ENCODE measurements around the gene MPIG6B. TPM values are rescaled to one million over a fixed set of nuclear protein-coding genes. Genes with fewer than 3 reads are reported as not detected.

Gene MPIG6B
- total RNA-seq, 1 donor from 2014 or later = not detected

DNA sequence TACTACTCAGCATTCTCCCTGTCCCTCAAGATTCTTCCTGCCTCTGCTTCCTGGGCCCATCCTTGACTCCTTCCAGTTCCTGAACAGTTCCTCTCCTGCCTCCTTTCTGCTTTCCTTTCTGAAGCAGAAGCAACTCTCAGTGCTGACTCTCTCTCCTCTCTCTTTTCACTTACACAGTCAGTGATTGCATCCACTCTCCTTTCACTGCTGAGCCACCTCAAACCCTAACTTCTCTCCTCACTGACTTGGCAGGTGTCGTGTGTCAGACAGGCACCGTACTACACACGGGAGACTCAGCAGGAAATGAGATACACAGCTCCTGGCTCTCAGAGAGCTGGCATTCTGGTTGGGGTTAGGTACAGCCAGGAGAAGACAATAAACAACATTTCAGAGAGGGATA, 25.6 kb upstream of the MPIG6B start:
- H3K4me3 Mint-ChIP-seq (ENCODE audit: unreplicated experiment) = peak overlapping the region; percentile 34
- FAIRE-seq = no peak
- peak overlapping the region; percentile 34 for H3K9ac ChIP-seq (ENCODE audit: low read length)
- H3K79me2 ChIP-seq (ENCODE audit: insufficient read depth, low read length) = peaks cover 34% of the 10 kb centered on the region
- no peaks in the 10 kb centered on the region for H3K9me3 ChIP-seq (ENCODE audit: insufficient read depth, low read depth, low read length)
- no peaks in the 10 kb centered on the region for H3K27me3 ChIP-seq (ENCODE audit: insufficient read depth, low read length)
- peaks cover 15% of the 10 kb centered on the region for H3K4me1 Mint-ChIP-seq (ENCODE audit: low read depth, unreplicated experiment)
- H4K20me1 ChIP-seq (ENCODE audit: insufficient read depth, low read length) = peaks cover 37% of the 10 kb centered on the region
- H3K4me1 ChIP-seq (ENCODE audit: insufficient read depth, low read length) = peaks cover 12% of the 10 kb centered on the region
- no peak for DNase-seq (ENCODE audit: low read depth)
- no peak overlapping the region for H3K4me3 ChIP-seq (ENCODE audit: insufficient read depth, low read depth, low read length)
- peaks cover 6% of the 10 kb centered on the region for H3K36me3 Mint-ChIP-seq (ENCODE audit: low read depth, unreplicated experiment)
- no peak overlapping the region for H3K27ac Mint-ChIP-seq (ENCODE audit: unreplicated experiment)
- H3K27ac ChIP-seq (ENCODE audit: low read depth, low read length) = no peak overlapping the region
- H3K9me3 Mint-ChIP-seq (ENCODE audit: unreplicated experiment) = no peaks in the 10 kb centered on the region
- H3K36me3 ChIP-seq (ENCODE audit: insufficient read depth, low read length) = peaks cover 15% of the 10 kb centered on the region
- no peaks in the 10 kb centered on the region for H3K27me3 Mint-ChIP-seq (ENCODE audit: low read depth, unreplicated experiment)
- H2AFZ ChIP-seq (ENCODE audit: low read depth, low read length) = no peak overlapping the region
- no peak for TF ChIP-seq EZH2 (IDR thresholded peaks at IDR 0.05; ENCODE audit: insufficient read depth, low read length)
- TF ChIP-seq, protein P1, sequence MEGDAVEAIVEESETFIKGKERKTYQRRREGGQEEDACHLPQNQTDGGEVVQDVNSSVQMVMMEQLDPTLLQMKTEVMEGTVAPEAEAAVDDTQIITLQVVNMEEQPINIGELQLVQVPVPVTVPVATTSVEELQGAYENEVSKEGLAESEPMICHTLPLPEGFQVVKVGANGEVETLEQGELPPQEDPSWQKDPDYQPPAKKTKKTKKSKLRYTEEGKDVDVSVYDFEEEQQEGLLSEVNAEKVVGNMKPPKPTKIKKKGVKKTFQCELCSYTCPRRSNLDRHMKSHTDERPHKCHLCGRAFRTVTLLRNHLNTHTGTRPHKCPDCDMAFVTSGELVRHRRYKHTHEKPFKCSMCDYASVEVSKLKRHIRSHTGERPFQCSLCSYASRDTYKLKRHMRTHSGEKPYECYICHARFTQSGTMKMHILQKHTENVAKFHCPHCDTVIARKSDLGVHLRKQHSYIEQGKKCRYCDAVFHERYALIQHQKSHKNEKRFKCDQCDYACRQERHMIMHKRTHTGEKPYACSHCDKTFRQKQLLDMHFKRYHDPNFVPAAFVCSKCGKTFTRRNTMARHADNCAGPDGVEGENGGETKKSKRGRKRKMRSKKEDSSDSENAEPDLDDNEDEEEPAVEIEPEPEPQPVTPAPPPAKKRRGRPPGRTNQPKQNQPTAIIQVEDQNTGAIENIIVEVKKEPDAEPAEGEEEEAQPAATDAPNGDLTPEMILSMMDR (IDR thresholded peaks at IDR 0.05; ENCODE audit: insufficient read depth, low read depth, low read length) = no peak
- no peak overlapping the region for H3K4me2 ChIP-seq (ENCODE audit: low read length)

DNA sequence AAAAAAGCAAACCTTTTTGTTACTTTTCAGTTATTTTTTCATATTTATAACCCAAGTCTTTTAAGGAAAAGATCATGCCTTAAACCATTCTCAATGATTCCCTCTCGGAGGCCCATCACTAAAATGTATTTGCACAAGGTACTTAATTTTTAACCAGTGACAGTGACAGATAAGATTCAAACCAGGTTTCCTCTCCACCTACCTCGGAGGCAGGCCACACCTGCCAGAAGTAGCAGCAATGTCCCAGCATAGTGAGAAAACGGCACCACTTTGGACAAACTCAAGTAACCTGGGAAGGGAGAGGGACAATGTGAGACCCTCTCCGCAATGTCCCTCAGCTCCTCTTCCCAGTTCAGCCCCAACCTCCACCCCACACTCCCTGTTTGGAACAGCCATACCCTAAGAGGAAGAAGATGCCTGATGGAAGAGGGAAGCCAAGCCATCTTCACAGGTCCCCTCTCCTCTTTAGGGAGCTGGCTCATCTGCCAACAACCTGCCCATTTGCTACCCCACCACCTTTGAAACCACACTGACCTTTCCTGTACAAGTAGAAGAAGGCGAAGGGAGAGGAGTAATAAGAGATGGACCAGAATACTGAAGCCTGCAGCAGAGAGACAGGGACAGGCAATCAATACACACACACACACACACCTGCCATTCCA, 22.3 kb upstream of the MPIG6B start:
- DNase-seq (ENCODE audit: low read depth) = no peak

More for the DNA sequence above, 22.3 kb upstream of the MPIG6B start:
- Mint-ChIP-seq H3K27me3 (ENCODE audit: low read depth, unreplicated experiment) (no peaks in the 10 kb centered on the region), H3K36me3 (ENCODE audit: low read depth, unreplicated experiment) (peaks cover 4% of the 10 kb centered on the region), H3K27ac (ENCODE audit: unreplicated experiment) (peak overlapping the region; percentile 41), H3K9me3 (ENCODE audit: unreplicated experiment) (no peaks in the 10 kb centered on the region), H3K4me3 (ENCODE audit: unreplicated experiment) (peak overlapping the region; percentile 99), H3K4me1 (ENCODE audit: low read depth, unreplicated experiment) (peaks cover 17% of the 10 kb centered on the region)
- peak overlapping the region; percentile 89 for H3K9ac ChIP-seq (ENCODE audit: low read length)
- no peak overlapping the region for H3K4me3 ChIP-seq (ENCODE audit: insufficient read depth, low read depth, low read length)
- no peak overlapping the region for H2AFZ ChIP-seq (ENCODE audit: low read depth, low read length)
- peaks cover 37% of the 10 kb centered on the region for H4K20me1 ChIP-seq (ENCODE audit: insufficient read depth, low read length)
- no peaks in the 10 kb centered on the region for H3K9me3 ChIP-seq (ENCODE audit: insufficient read depth, low read depth, low read length)
- peak overlapping the region; percentile 92 for H3K4me2 ChIP-seq (ENCODE audit: low read length)
- no peak overlapping the region for H3K27ac ChIP-seq (ENCODE audit: low read depth, low read length)
- no peak for FAIRE-seq
- H3K36me3 ChIP-seq (ENCODE audit: insufficient read depth, low read length) = peaks cover 8% of the 10 kb centered on the region
- H3K27me3 ChIP-seq (ENCODE audit: insufficient read depth, low read length) = no peaks in the 10 kb centered on the region
- H3K4me1 ChIP-seq (ENCODE audit: insufficient read depth, low read length) = peaks cover 18% of the 10 kb centered on the region
- TF ChIP-seq, protein P1 (IDR thresholded peaks at IDR 0.05; ENCODE audit: insufficient read depth, low read depth, low read length) = no peak
- TF ChIP-seq EZH2 (IDR thresholded peaks at IDR 0.05; ENCODE audit: insufficient read depth, low read length) = no peak
- H3K79me2 ChIP-seq (ENCODE audit: insufficient read depth, low read length) = peaks cover 38% of the 10 kb centered on the region
